MM.1S (cell line): Measurements from ENCODE around the gene BIRC7.

ENCODE experiments used
- EZH2 ChIP-seq: fragments of 300-600 bp; sonication (generic); optimal IDR thresholded peaks from 2 replicates; pipeline ENCODE3; 2017; ENCODE audit warnings: low read depth, mild to moderate bottlenecking, antibody characterized with exemption, low read length, mixed read lengths
- EZH2phosphoT487 ChIP-seq: fragments of 300-600 bp; sonication (generic); IDR thresholded peaks from 2 replicates; pipeline ENCODE4 v1.6.1; 2018; ENCODE audit warnings: antibody characterized with exemption, low read length
- TF ChIP-seq, protein P1 (sequence below): fragments of 300-600 bp; sonication (generic); IDR thresholded peaks from 2 replicates; pipeline ENCODE4 v1.5.1; 2016; ENCODE audit warnings: antibody characterized with exemption, low read length, mixed read lengths

DNA sequence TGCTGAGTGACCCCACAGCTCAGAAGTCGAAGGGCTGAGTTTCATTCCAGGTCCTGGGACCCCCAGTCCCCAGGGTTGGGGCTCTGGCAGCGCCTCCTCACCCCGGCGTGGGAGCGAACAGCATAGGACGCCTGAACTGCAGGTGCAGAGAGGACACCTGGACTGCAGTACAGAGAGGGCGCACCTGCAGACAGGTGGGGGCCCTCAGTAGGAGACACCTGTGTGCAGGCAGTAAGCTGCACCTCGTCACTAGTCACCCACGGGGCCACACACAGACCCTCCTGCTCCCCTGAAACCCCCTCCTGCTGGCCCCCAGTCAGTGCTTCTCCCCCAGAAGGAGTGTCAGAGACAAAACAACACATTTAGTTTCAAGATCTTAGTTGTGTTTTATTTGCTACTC lies 27.1 kb downstream of the BIRC7 start:
- TF ChIP-seq, protein P1, sequence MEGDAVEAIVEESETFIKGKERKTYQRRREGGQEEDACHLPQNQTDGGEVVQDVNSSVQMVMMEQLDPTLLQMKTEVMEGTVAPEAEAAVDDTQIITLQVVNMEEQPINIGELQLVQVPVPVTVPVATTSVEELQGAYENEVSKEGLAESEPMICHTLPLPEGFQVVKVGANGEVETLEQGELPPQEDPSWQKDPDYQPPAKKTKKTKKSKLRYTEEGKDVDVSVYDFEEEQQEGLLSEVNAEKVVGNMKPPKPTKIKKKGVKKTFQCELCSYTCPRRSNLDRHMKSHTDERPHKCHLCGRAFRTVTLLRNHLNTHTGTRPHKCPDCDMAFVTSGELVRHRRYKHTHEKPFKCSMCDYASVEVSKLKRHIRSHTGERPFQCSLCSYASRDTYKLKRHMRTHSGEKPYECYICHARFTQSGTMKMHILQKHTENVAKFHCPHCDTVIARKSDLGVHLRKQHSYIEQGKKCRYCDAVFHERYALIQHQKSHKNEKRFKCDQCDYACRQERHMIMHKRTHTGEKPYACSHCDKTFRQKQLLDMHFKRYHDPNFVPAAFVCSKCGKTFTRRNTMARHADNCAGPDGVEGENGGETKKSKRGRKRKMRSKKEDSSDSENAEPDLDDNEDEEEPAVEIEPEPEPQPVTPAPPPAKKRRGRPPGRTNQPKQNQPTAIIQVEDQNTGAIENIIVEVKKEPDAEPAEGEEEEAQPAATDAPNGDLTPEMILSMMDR = no peak
- TF ChIP-seq EZH2phosphoT487 (no peak), EZH2 (no peak)
